Choroid plexus epithelial cell (primary cell): ENCODE measurements around the gene MAGEA11.
"Not testable (repeated sequence)": the region's sequence is repeated elsewhere in the genome, so short reads cannot be mapped to it uniquely, and the experiment has no call there.

Source experiments
- DNase-seq: peaks from one replicate; pipeline ENCODE4 v3.0.0-alpha.2; 2010; ENCODE audit warnings: low read depth
- H3K4me3 ChIP-seq: 2 replicates; pipeline ENCODE4 v1.5.1; 2011; ENCODE audit warnings: low read depth, mild to moderate bottlenecking, control low read depth, low read length, moderate library complexity
- TF ChIP-seq, protein P1 (sequence below): conservative IDR thresholded peaks from 2 replicates; pipeline ENCODE4 v1.5.1; 2011; ENCODE audit warnings: low read depth, mild to moderate bottlenecking, control low read depth, inconsistent platforms, low read length, moderate library complexity

MAGEA11 gene

DNA sequence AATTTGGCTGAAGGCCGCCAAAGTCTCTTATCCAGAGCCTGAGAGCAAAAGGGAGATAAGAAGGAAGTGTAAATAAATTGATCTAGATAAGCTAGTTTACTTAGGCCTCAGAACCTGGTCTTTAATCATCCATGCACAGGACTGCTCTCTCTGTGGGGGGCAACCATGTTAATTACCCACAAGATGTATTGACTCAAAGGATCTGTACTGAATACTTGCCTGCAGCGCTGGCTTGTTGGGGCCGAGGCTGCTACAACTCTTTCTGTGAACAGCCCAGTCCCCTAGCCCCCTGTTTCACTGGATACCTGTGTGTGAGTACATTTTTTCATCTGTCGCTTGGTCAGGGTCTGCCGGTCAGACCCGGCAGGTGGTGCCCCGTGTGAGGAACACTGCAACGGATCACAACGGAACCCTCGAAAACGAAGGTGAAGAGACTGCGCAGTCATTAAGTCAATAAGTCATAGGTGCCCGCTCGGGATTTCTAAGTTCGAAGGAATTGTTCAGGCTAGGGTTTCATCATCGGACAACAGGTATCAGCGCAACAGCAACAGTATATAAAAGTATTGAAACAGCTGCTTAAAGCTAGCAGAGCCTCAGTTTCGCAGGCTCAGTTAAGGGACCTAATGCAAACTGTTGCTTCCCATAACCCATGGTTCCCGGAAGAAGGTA is 8.3 kb downstream of the MAGEA11 start:
- DNase-seq, result no peak
- TF ChIP-seq, protein P1, sequence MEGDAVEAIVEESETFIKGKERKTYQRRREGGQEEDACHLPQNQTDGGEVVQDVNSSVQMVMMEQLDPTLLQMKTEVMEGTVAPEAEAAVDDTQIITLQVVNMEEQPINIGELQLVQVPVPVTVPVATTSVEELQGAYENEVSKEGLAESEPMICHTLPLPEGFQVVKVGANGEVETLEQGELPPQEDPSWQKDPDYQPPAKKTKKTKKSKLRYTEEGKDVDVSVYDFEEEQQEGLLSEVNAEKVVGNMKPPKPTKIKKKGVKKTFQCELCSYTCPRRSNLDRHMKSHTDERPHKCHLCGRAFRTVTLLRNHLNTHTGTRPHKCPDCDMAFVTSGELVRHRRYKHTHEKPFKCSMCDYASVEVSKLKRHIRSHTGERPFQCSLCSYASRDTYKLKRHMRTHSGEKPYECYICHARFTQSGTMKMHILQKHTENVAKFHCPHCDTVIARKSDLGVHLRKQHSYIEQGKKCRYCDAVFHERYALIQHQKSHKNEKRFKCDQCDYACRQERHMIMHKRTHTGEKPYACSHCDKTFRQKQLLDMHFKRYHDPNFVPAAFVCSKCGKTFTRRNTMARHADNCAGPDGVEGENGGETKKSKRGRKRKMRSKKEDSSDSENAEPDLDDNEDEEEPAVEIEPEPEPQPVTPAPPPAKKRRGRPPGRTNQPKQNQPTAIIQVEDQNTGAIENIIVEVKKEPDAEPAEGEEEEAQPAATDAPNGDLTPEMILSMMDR, result no peak
- H3K4me3 ChIP-seq, result no peak overlapping the region

DNA sequence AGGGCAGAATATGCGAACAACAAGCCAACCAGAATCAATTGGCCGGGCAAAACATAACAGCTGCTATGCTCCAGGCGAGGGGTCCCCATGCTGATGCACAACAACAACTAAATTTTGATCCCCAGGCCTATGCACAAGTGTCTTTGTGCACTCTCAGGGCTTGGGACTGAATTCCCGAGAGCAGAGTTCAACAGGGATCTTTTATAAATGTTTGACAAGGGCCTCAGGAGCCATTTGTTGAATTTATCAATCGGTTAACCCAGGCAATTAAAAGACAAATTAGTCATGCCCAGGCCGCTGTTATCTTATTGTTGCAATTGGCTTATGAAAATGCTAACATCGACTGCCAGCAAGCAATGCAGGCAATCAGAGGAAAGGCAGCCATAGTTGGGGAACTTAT is 9.4 kb downstream of the MAGEA11 start:
- DNase-seq, H3K4me3 ChIP-seq: not testable (repeated sequence)

- TF ChIP-seq, protein P1, result no peak
- H3K4me3 ChIP-seq, result no peak overlapping the region
- no peak for DNase-seq
These were observed 9.9 kb downstream of the MAGEA11 start for GRCh38 chrX:149721778-149722177.

DNA sequence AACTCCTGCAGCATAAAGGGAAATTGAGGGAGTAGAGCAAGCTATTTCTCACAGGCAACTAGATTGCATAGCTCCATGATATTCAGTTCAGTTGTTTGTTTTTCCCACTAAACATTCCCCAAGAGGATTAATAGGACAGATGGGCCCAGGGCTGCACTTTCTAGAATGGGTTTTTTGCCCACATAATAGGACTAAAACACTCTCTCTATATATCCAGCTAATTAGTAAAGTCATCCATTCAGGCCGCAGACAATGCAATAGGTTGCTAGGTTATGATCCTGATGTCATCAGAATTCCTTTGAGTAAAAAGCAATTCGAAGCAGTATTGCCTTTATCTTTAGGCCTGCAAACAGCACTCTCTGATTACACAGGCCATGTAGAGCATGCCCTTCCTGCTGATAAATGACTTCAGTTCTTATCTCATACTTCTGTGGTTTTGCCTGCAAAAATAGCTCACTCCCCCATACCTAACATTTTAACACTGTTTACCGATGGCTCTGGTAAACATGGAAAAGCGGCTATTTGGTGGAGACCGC is 11.8 kb downstream of the MAGEA11 start:
- H3K4me3 ChIP-seq, DNase-seq: not testable (repeated sequence)

DNA sequence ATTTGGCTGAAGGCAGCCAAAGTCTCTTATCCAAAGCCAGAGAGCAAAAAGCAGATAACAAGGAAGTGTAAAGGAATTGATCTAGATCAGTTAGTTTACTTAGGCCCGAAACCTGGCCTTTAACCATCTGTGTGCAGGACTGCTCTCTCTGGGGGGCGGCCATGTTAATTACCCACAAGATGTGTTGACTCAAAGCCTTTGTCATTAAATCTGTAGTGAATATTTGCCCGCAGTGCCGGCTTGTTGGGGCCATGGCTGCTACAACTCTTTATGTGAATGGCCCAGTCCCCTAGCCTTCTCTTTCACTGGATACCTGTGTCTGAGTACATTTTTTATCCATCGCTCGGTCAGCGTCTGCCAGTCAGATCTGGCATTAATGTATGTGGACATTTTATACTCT is 15.4 kb downstream of the MAGEA11 start:
- not testable (repeated sequence) for H3K4me3 ChIP-seq, DNase-seq

DNA sequence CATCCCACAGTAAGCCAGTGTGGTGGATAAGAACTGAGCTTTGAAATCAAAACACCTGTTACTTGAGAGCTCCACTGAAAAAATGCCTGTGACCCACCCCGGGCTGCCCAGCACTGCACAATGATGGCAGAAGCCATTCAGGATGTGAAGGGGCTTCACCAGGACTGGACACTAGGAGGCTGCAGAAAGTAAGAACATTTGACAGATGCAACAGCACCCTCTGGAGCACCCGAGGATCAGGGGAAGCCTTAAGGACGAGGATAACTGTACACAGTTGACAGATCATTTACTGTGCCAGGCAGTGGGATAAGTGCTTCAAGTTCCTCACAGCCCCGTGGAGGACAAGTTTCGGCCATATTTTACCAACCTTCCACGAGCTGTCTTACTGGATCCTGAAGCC is 30.4 kb downstream of the MAGEA11 start:
- H3K4me3 ChIP-seq, DNase-seq: not testable (repeated sequence)

- H3K4me3 ChIP-seq, DNase-seq: not testable (repeated sequence)
These were observed 34.6 kb downstream of the MAGEA11 start for GRCh38 chrX:149746390-149747007.

DNA sequence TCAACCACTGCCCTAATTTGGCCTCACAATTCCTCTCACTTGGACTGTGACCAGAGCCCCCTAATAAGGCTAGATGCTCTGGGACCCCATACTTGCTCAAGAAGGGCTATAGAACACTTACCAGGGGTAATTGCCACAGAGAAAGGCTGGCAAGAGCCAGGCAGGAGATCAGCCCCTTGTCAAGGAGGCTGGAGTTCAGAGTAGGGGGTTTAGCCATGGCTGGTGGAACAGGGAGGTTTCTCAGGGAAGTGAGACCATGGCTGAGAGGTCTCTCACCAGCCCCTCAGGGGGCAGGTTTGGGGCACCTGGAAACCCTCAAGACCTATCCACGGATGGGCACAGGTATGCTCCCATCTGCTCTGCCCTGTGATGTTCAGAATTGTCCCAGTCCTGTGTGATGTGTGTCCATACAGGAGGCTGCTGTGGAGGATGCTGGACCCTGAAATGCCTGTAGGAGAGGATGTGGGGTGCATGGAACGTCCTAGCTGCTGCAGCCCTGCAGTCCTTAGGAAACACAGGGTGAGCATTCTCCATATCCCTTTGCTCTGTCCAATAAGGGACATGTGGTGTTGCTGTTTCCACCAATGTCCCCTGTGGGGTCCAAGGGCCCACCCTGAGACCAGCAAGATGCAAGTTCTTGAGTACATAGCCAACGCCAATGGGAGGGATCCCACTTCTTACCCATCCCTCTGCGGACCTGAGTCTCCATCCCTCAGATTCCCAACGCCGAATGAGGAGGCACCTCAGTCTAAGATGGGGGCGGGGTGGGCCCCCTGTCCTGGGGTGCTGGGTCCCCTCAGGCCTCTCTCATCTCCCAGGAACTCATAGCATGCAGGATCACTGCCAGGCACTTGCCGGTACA is 45.6 kb downstream of the MAGEA11 start:
- no peak for DNase-seq
- TF ChIP-seq, protein P1, result no peak
- no peak overlapping the region for H3K4me3 ChIP-seq

DNA sequence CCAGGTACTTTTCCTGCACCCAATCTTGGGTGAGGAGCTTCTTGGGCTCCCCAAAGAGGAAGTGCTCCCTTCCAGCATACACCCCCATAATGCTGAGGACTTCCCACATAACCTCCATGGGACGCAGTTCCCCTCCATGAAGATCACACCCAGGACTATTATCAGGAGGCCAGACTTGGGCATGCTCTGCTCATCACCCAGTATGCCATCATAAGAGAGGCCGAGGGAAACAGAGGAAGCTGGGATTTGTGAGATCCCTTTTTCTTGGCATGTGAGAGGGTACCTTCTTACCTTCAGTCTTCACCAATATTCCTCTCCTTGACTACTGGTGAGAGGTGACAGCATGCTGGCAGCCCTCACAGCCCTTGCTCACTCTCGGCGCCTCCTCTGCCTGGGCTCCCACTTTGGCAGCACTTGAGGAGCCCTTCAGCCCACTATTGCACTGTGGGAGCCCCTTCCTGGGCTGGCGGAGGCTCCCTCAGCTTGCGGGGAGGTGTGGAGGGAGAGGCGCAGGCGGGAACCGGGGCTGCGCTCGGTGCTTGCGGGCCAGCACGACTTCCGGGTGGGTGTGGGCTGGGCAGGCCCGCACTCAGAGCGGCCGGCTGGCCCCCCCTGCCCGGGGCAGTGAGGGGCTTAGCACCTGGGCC is 46.3 kb downstream of the MAGEA11 start:
- no peak for DNase-seq
- no peak overlapping the region for H3K4me3 ChIP-seq
- TF ChIP-seq, protein P1, result no peak

DNA sequence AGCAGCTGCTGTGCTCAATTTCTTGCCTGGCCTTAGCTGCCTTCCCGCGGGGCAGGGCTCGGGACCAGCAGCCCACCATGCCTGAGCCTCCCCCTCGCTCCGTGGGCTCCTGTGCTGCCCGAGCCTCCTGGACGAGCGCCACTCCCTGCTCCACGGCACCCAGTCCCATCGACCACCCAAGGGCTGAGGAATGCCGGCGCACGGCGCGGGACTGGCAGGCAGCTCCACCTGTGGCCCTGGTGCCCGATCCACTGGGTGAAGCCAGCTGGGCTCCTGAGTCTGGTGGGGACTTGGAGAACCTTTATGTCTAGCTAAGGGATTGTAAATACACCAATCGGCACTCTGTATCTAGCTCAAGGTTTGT is 46.8 kb downstream of the MAGEA11 start:
- not testable (repeated sequence) for H3K4me3 ChIP-seq, DNase-seq
